Smooth muscle cell (in vitro differentiated cells): ENCODE data around the gene LRCH4. TPM values are rescaled to one million over a fixed set of nuclear protein-coding genes. Genes with fewer than 3 reads are reported as not detected.
"Not testable (repeated sequence)": the region's sequence is repeated elsewhere in the genome, so short reads cannot be mapped to it uniquely, and the experiment has no call there.

ENCODE experiments used
- DNase-seq: peaks from one replicate; lab custom pipeline; 2025; ENCODE audit not compliant: unreplicated experiment; lab: John Stamatoyannopoulos, UW
- H2AFZ ChIP-seq: fragments of 200-600 bp; sonication (generic); 2 replicates; pipeline ENCODE4 v1.6.0; 2016; ENCODE audit warnings: antibody characterized with exemption, low read depth, mild to moderate bottlenecking
- H3F3A ChIP-seq: fragments of 200-600 bp; sonication (generic); 2 replicates; pipeline ENCODE4 v1.6.0; 2017; ENCODE audit warnings: antibody characterized with exemption, low read depth
- H3K27ac ChIP-seq: fragments of 200-600 bp; sonication (generic); 2 replicates; pipeline ENCODE4 v1.5.1; 2016; ENCODE audit warnings: low read depth, mild to moderate bottlenecking
- H3K27me3 ChIP-seq: fragments of 200-600 bp; sonication (generic); 2 replicates; pipeline ENCODE4 v1.6.1; 2016; ENCODE audit warnings: low read depth, mild to moderate bottlenecking
- H3K36me3 ChIP-seq: fragments of 200-600 bp; sonication (generic); 2 replicates; pipeline ENCODE4 v1.5.1; 2016; ENCODE audit warnings: low read depth
- H3K4me1 ChIP-seq: fragments of 200-600 bp; sonication (generic); 2 replicates; pipeline ENCODE4 v1.5.1; 2016; ENCODE audit warnings: low read depth
- H3K4me2 ChIP-seq: fragments of 200-600 bp; sonication (generic); 2 replicates; pipeline ENCODE4 v1.6.0; 2016; ENCODE audit warnings: mild to moderate bottlenecking
- H3K4me3 ChIP-seq: fragments of 200-600 bp; sonication (generic); 2 replicates; pipeline ENCODE4 v1.5.1; 2016; ENCODE audit warnings: mild to moderate bottlenecking
- H3K79me2 ChIP-seq: fragments of 200-600 bp; sonication (generic); 2 replicates; pipeline ENCODE4 v1.6.0; 2016; ENCODE audit warnings: low read depth, mild to moderate bottlenecking
- H3K9ac ChIP-seq: fragments of 200-600 bp; sonication (generic); 2 replicates; pipeline ENCODE4 v1.6.0; 2016; ENCODE audit warnings: low read depth
- H3K9me3 ChIP-seq: fragments of 200-600 bp; sonication (generic); replicated peaks from 2 replicates; pipeline ENCODE4 v1.5.1; 2016; ENCODE audit warnings: low read depth
- H4K20me1 ChIP-seq: fragments of 200-600 bp; sonication (generic); 2 replicates; pipeline ENCODE4 v1.6.0; 2016; ENCODE audit warnings: low read depth
- WGBS: methylation state at CpG from one replicate; pipeline ENCODE4 v1.1.7; 2016; ENCODE audit warnings: low lambda C conversion rate; 5-methylcytosine and 5-hydroxymethylcytosine counted together
- polyA plus RNA-seq: library from polyadenylated mRNA; unstranded; fragments of >200 nt; fragmentation: Nextera tagmentation; extraction: Ambion mirVana; gene quantifications from 2 replicates; pipeline ENCODE4 v1.2.1, GENCODE V29; 2016
- total RNA-seq: library from RNA; depleted of rRNA; stranded (reverse); fragments of >200 nt; gene quantifications from 2 replicates; pipeline ENCODE4 v1.2.3, GENCODE V29; 2014
- TF ChIP-seq, protein P1 (sequence below): fragments of 200-600 bp; sonication (generic); IDR thresholded peaks from 2 replicates; pipeline ENCODE4 v1.5.1; 2017; ENCODE audit warnings: borderline replicate concordance, mild to moderate bottlenecking, antibody characterized with exemption; ENCODE audit not compliant: insufficient read depth, poor library complexity, severe bottlenecking

The LRCH4 gene
- total and polyA plus RNA-seq, 2 experiments from 2014 or later: 48.2 to 58.5 TPM

GRCh38 chr7:100552532-100552931 is 33.4 kb downstream of the LRCH4 start:
- Histone ChIP-seq H4K20me1 (no peaks in the 10 kb centered on the region), H3K36me3 (no peaks in the 10 kb centered on the region), H2AFZ (no peak overlapping the region), H3K9ac (no peak overlapping the region), H3K27me3 (no peaks in the 10 kb centered on the region), H3K27ac (no peak overlapping the region), H3K79me2 (no peaks in the 10 kb centered on the region), H3K4me2 (no peak overlapping the region), H3K4me1 (no peaks in the 10 kb centered on the region), H3K9me3 (no peaks in the 10 kb centered on the region), H3F3A (no peaks in the 10 kb centered on the region), H3K4me3 (no peak overlapping the region)
- DNase-seq: no peak
- WGBS: 96% methylated on average over 2 of the region's 2 CpGs
- TF ChIP-seq, protein P1, sequence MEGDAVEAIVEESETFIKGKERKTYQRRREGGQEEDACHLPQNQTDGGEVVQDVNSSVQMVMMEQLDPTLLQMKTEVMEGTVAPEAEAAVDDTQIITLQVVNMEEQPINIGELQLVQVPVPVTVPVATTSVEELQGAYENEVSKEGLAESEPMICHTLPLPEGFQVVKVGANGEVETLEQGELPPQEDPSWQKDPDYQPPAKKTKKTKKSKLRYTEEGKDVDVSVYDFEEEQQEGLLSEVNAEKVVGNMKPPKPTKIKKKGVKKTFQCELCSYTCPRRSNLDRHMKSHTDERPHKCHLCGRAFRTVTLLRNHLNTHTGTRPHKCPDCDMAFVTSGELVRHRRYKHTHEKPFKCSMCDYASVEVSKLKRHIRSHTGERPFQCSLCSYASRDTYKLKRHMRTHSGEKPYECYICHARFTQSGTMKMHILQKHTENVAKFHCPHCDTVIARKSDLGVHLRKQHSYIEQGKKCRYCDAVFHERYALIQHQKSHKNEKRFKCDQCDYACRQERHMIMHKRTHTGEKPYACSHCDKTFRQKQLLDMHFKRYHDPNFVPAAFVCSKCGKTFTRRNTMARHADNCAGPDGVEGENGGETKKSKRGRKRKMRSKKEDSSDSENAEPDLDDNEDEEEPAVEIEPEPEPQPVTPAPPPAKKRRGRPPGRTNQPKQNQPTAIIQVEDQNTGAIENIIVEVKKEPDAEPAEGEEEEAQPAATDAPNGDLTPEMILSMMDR: no peak

DNA sequence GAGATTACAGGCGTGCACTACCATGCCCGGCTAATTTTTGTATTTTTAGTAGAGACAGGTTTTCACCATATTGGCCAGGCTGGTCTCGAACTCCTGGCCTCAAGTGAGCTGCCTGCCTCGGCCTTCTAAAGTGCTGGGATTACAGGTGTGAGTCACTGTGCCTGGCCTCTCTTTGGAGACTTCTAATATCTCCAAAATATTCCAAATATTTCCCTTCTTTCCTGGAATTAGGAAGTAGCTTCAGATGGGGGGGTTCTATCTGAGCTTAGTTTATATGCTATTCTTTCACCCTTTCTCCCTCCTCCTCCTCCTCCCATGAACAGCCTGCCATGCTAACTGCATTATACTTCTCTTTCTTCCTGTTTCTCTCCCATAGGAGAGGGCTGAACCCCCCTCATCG is 37.5 kb downstream of the LRCH4 start:
- peaks cover 12% of the 10 kb centered on the region for H3F3A ChIP-seq
- H3K4me3 ChIP-seq, H3K27ac ChIP-seq, H3K9ac ChIP-seq, H3K9me3 ChIP-seq, H3K27me3 ChIP-seq, DNase-seq, H3K36me3 ChIP-seq, H3K4me2 ChIP-seq, H2AFZ ChIP-seq, H3K79me2 ChIP-seq, H4K20me1 ChIP-seq: not testable (repeated sequence)
- peaks cover 21% of the 10 kb centered on the region for H3K4me1 ChIP-seq
- WGBS: 84% methylated on average over 5 of the region's 5 CpGs

DNA sequence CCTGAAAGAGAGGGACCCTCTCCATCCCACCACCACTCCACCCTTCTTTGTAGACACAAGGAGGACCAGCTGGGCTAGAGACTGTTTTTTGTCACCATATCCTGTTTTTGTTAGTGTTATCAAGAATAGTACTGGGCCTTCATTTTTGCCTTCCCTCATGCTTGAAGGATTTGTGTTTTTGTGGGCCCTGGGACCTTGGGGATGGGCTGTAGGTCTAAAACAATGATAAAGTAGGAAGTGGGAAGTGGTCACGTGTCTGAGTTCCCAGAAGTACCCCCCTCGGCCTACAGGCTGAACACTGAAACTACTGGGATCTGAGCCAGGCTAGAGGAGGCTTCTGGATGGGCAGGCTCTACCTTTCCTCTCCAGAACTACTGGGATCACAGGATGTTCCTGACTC is 38.1 kb downstream of the LRCH4 start:
- no peaks in the 10 kb centered on the region for H3K9me3 ChIP-seq
- H3K9ac ChIP-seq: no peak overlapping the region
- no peaks in the 10 kb centered on the region for H4K20me1 ChIP-seq
- no peak overlapping the region for H3K4me2 ChIP-seq
- H3K36me3 ChIP-seq: no peaks in the 10 kb centered on the region
- WGBS: 90% methylated on average over 2 of the region's 2 CpGs
- no peak for DNase-seq
- no peaks in the 10 kb centered on the region for H3K79me2 ChIP-seq
- H3K4me3 ChIP-seq: no peak overlapping the region
- H3K4me1 ChIP-seq: peaks cover 21% of the 10 kb centered on the region
- no peak overlapping the region for H2AFZ ChIP-seq
- peaks cover 12% of the 10 kb centered on the region for H3F3A ChIP-seq
- TF ChIP-seq, protein P1: no peak
- H3K27me3 ChIP-seq: no peaks in the 10 kb centered on the region
- no peak overlapping the region for H3K27ac ChIP-seq

- no peaks in the 10 kb centered on the region for H3K27me3 ChIP-seq
- H3K4me3 ChIP-seq: no peak overlapping the region
- TF ChIP-seq, protein P1: no peak
- DNase-seq: no peak
- no peak overlapping the region for H2AFZ ChIP-seq
- peak overlapping the region; percentile 86 for H3K27ac ChIP-seq
- H3K4me1 ChIP-seq: peaks cover 21% of the 10 kb centered on the region
- H3K36me3 ChIP-seq: no peaks in the 10 kb centered on the region
- H3K9me3 ChIP-seq: no peaks in the 10 kb centered on the region
- H3K4me2 ChIP-seq: no peak overlapping the region
- H3K9ac ChIP-seq: no peak overlapping the region
- H3F3A ChIP-seq: peaks cover 12% of the 10 kb centered on the region
- H3K79me2 ChIP-seq: no peaks in the 10 kb centered on the region
- 84% methylated on average over 9 of the region's 9 CpGs for WGBS
- H4K20me1 ChIP-seq: no peaks in the 10 kb centered on the region
Measured at GRCh38 chr7:100546926-100547800, 38.8 kb downstream of the LRCH4 start.
